HL-60 (cell line): ENCODE data around the gene HAO1.

Experiments used
- GABPA ChIP-seq: IDR thresholded peaks from 2 replicates; pipeline ENCODE4 v1.6.1; 2012; ENCODE audit warnings: low read depth
- POLR2AphosphoS5 ChIP-seq: IDR thresholded peaks from 2 replicates; pipeline ENCODE4 v1.6.1; 2012; ENCODE audit warnings: low read depth
- TF ChIP-seq, protein P1 (sequence below): IDR thresholded peaks from one replicate; pipeline ENCODE4 v1.5.1; 2011; ENCODE audit warnings: low read length, control low read depth, inconsistent platforms; ENCODE audit not compliant: insufficient read depth

DNA sequence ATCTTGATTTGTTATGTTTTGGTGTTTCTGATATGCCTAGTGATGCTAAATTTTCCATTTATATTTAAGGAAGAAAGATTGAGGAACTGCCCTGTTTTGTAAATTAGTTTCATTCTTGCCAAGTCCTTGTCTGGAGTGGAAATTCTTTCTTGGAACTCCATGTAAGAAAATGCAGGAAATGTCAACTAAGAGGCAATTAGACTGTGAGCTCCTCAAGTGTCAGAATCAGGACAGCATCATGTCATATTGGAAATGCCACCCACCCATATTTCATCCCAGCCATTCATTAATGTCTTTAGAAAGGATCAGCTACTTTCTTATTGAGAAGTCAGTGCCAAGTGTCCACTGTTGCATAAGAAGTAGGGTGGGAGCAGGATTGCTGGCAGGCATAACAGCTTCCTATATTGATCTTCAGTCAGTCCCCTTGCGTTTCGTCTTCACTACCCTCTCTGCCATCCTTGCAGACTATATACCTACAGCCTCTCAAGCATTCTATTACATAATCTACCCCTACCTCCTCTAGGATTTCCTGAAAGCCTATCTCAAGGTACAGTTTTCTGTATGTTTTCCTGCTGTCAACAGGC is 42.4 kb downstream of the HAO1 start:
- TF ChIP-seq, protein P1, sequence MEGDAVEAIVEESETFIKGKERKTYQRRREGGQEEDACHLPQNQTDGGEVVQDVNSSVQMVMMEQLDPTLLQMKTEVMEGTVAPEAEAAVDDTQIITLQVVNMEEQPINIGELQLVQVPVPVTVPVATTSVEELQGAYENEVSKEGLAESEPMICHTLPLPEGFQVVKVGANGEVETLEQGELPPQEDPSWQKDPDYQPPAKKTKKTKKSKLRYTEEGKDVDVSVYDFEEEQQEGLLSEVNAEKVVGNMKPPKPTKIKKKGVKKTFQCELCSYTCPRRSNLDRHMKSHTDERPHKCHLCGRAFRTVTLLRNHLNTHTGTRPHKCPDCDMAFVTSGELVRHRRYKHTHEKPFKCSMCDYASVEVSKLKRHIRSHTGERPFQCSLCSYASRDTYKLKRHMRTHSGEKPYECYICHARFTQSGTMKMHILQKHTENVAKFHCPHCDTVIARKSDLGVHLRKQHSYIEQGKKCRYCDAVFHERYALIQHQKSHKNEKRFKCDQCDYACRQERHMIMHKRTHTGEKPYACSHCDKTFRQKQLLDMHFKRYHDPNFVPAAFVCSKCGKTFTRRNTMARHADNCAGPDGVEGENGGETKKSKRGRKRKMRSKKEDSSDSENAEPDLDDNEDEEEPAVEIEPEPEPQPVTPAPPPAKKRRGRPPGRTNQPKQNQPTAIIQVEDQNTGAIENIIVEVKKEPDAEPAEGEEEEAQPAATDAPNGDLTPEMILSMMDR, result no peak
- TF ChIP-seq GABPA, result no peak
- no peak for TF ChIP-seq POLR2AphosphoS5
